SK-N-SH (cell line): ENCODE results near the gene TCP11L2. TPM values are rescaled to one million over a fixed set of nuclear protein-coding genes. Genes with fewer than 3 reads are reported as not detected.

Experiments
- CTCF ChIA-PET: fragments of 300-600, 350-600 bp; formaldehyde crosslinking; extraction: SDS; loops from one replicate; lab custom pipeline; 2021; lab: Yijun Ruan, JAX
- POLR2A ChIA-PET: fragments of 350-600 bp; sonication (Branson Sonifier 250); formaldehyde crosslinking; extraction: SDS; loops from one replicate; lab custom pipeline; 2020; ENCODE audit warnings: antibody characterized with exemption, inconsistent platforms; lab: Yijun Ruan, JAX
- DNase-seq: peaks from one replicate; pipeline ENCODE4 v3.0.0; 2012
- H2AFZ ChIP-seq: fragments of 200-600 bp; sonication (generic); 2 replicates; pipeline ENCODE4 v1.8.1; 2016; ENCODE audit warnings: antibody characterized with exemption, mild to moderate bottlenecking, low read depth
- H3F3A ChIP-seq: fragments of 200-600 bp; sonication (generic); replicated peaks from 2 replicates; pipeline ENCODE3; 2016; ENCODE audit warnings: antibody characterized with exemption, mild to moderate bottlenecking; ENCODE audit not compliant: insufficient read depth
- H3K27ac ChIP-seq, 2 experiments: fragments of 200-500 bp in 1 of 2; fragments of 200-600 bp in 1 of 2; sonication (Bioruptor generic) in 1 of 2; sonication (generic), shearing (Covaris generic) in 1 of 2; 2 replicates each; pipeline versions ENCODE4 v1.5.1 to v1.6.1; 2014 to 2016; ENCODE audit warnings: low read depth in 2 of 2, inconsistent platforms in 1 of 2, low read length in 1 of 2, mild to moderate bottlenecking in 1 of 2, mixed read lengths in 1 of 2
- H3K27me3 ChIP-seq: fragments of 200-600 bp; sonication (generic), shearing (Covaris generic); 2 replicates; pipeline ENCODE4 v1.6.1; 2016; ENCODE audit warnings: mixed run types; ENCODE audit not compliant: insufficient read depth
- H3K36me3 ChIP-seq, 2 experiments: fragments of 200-500 bp in 1 of 2; fragments of 200-600 bp in 1 of 2; sonication (Bioruptor generic) in 1 of 2; sonication (generic) in 1 of 2; replicated peaks in 1 of 2; 2 replicates each; pipeline versions ENCODE3 to v1.5.1; 2014 to 2016; ENCODE audit warnings: low read length in 1 of 2, mild to moderate bottlenecking in 1 of 2; ENCODE audit not compliant: insufficient read depth in 2 of 2, control insufficient read depth in 1 of 2
- H3K4me1 ChIP-seq, 2 experiments: fragments of 200-500 bp in 1 of 2; fragments of 200-600 bp in 1 of 2; sonication (Bioruptor generic) in 1 of 2; sonication (generic), shearing (Covaris generic) in 1 of 2; 2 replicates each; pipeline versions ENCODE4 v1.5.1 to v1.6.1; 2014 to 2016; ENCODE audit warnings: low read depth in 1 of 2, low read length in 1 of 2, mixed run types in 1 of 2; ENCODE audit not compliant: insufficient read depth in 2 of 2, control insufficient read depth in 1 of 2
- H3K4me2 ChIP-seq: fragments of 200-600 bp; sonication (generic), shearing (Covaris generic); 2 replicates; pipeline ENCODE4 v1.6.1; 2017; ENCODE audit warnings: mixed run types
- H3K4me3 ChIP-seq, 2 experiments: fragments of 200-500 bp in 1 of 2; fragments of 200-600 bp in 1 of 2; sonication (Bioruptor generic) in 1 of 2; sonication (generic), shearing (Covaris generic) in 1 of 2; 2 replicates each; pipeline versions ENCODE4 v1.5.1 to v1.8.1; 2014 to 2016; ENCODE audit warnings: low read depth in 2 of 2, inconsistent platforms in 1 of 2, low read length in 1 of 2, mild to moderate bottlenecking in 1 of 2, mixed read lengths in 1 of 2, moderate library complexity in 1 of 2
- H3K79me2 ChIP-seq: fragments of 200-600 bp; sonication (generic); 2 replicates; pipeline ENCODE4 v1.8.1; 2017; ENCODE audit warnings: mild to moderate bottlenecking; ENCODE audit not compliant: insufficient read depth
- H3K9ac ChIP-seq: fragments of 200-600 bp; sonication (generic); 2 replicates; pipeline ENCODE4 v1.6.1; 2017; ENCODE audit warnings: mixed run types
- H3K9me2 ChIP-seq: fragments of 200-600 bp; sonication (generic); 2 replicates; pipeline ENCODE4 v1.6.1; 2017; ENCODE audit warnings: mixed run types
- H3K9me3 ChIP-seq: fragments of 200-600 bp; sonication (generic); 2 replicates; pipeline ENCODE4 v1.6.1; 2017; ENCODE audit warnings: mixed run types, mild to moderate bottlenecking, moderate library complexity
- H4K20me1 ChIP-seq: fragments of 200-600 bp; sonication (generic); 2 replicates; pipeline ENCODE4 v1.6.1; 2017; ENCODE audit warnings: mild to moderate bottlenecking, mixed run types; ENCODE audit not compliant: insufficient read depth
- CHD2 ChIP-seq: fragments of 150-350 bp; IDR thresholded peaks from 2 replicates; pipeline ENCODE4 v1.6.1; 2018; ENCODE audit warnings: low read length; ENCODE audit not compliant: partially characterized antibody
- ELF1 ChIP-seq: IDR thresholded peaks from 2 replicates; pipeline ENCODE4 v1.4.0; 2012
- FOXJ3 ChIP-seq: sonication (generic); formaldehyde crosslinking; IDR thresholded peaks from 2 replicates; pipeline ENCODE4 v1.5.1; 2020; ENCODE audit warnings: mild to moderate bottlenecking, missing genetic modification reagents
- FOXM1 ChIP-seq: IDR thresholded peaks from 2 replicates; pipeline ENCODE4 v1.4.0; 2012; ENCODE audit warnings: low read depth, mild to moderate bottlenecking
- GABPA ChIP-seq: IDR thresholded peaks from 2 replicates; pipeline ENCODE4 v1.4.0; 2012; ENCODE audit warnings: low read depth, mild to moderate bottlenecking
- NFIC ChIP-seq: IDR thresholded peaks from 2 replicates; pipeline ENCODE4 v1.4.0; 2012; ENCODE audit warnings: borderline replicate concordance
- NRF1 ChIP-seq: IDR thresholded peaks from 2 replicates; pipeline ENCODE4 v1.6.1; 2012; ENCODE audit warnings: low read depth, mild to moderate bottlenecking, low read length
- RAD21 ChIP-seq: IDR thresholded peaks from 2 replicates; pipeline ENCODE4 v1.6.1; 2012; ENCODE audit warnings: mild to moderate bottlenecking, low read length
- REST ChIP-seq: IDR thresholded peaks from 2 replicates; pipeline ENCODE4 v1.6.1; 2012; ENCODE audit warnings: mild to moderate bottlenecking, low read depth, low read length, moderate library complexity
- SMC3 ChIP-seq: IDR thresholded peaks from 2 replicates; pipeline ENCODE4 v1.6.1; 2012; ENCODE audit warnings: low read depth, low read length, improper control_type of control experiment
- TAF1 ChIP-seq: IDR thresholded peaks from 2 replicates; pipeline ENCODE4 v1.6.1; 2012; ENCODE audit warnings: low read depth, mild to moderate bottlenecking, low read length, moderate library complexity, borderline replicate concordance
- YY1 ChIP-seq: IDR thresholded peaks from 2 replicates; pipeline ENCODE4 v1.4.0; 2012; ENCODE audit warnings: low read depth, mild to moderate bottlenecking
- WGBS: methylation state at CpG from one replicate; pipeline ENCODE4 v1.1.6; 2017; ENCODE audit warnings: low lambda C conversion rate; 5-methylcytosine and 5-hydroxymethylcytosine counted together
- polyA plus RNA-seq, 3 experiments: library from polyadenylated mRNA; depleted of rRNA; stranded (reverse); fragments of >200 nt; gene quantifications; 2 replicates each; pipeline ENCODE4 v1.2.3, GENCODE V29; 2012
- TF ChIP-seq, protein P1 (sequence below): IDR thresholded peaks from 2 replicates; pipeline ENCODE4 v1.4.0; 2012; ENCODE audit warnings: low read depth, borderline replicate concordance
- TF ChIP-seq, protein P2 (sequence below): IDR thresholded peaks from 2 replicates; pipeline ENCODE4 v1.4.0; 2012; ENCODE audit warnings: low read depth

TCP11L2 gene
- polyA plus RNA-seq, 1 of the 3 experiments (the other 2 are of a cell fraction): 4.0 TPM

- no peak for DNase-seq
- H4K20me1 ChIP-seq: no peaks in the 10 kb centered on the region
- H3K36me3 ChIP-seq: peaks cover 5 to 9% of the 10 kb centered on the region in 2 experiments
- H3K9ac ChIP-seq: no peak overlapping the region
- WGBS: 61% methylated on average over 4 of the region's 4 CpGs
- no peaks in the 10 kb centered on the region for H3K27me3 ChIP-seq
- no peaks in the 10 kb centered on the region for H3K79me2 ChIP-seq
- CTCF ChIA-PET: interaction anchor here (0.6 to 1.3 kb wide), 2 partner anchors 9 to 433 kb away, joined by 3 to 4 read pairs; partner anchors contain the start of gene POLR3B
- H3K4me1 ChIP-seq: no peaks in the 10 kb centered on the region
- peaks cover 1% of the 10 kb centered on the region for H3F3A ChIP-seq
- H3K9me2 ChIP-seq: no peaks in the 10 kb centered on the region
- POLR2A ChIA-PET: no interaction called here
- TF ChIP-seq RAD21 (no peak), FOXJ3 (CRISPR knock-in tag) (no peak), TAF1 (no peak), FOXM1 (no peak), CHD2 (no peak), GABPA (no peak)
- TF ChIP-seq, protein P1, sequence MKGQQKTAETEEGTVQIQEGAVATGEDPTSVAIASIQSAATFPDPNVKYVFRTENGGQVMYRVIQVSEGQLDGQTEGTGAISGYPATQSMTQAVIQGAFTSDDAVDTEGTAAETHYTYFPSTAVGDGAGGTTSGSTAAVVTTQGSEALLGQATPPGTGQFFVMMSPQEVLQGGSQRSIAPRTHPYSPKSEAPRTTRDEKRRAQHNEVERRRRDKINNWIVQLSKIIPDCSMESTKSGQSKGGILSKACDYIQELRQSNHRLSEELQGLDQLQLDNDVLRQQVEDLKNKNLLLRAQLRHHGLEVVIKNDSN: no peak
- TF ChIP-seq, all 33 proteins: peak for 0
- no peak overlapping the region for H3K4me2 ChIP-seq
- no peaks in the 10 kb centered on the region for H3K9me3 ChIP-seq
- H2AFZ ChIP-seq: no peak overlapping the region
- no peak overlapping the region for H3K4me3 ChIP-seq
- H3K27ac ChIP-seq: no peak overlapping the region
These were observed 45.9 kb downstream of the TCP11L2 start for GRCh38 chr12:106348411-106348810.

GRCh38 chr12:106353175-106353574 is 50.6 kb downstream of the TCP11L2 start:
- Histone ChIP-seq H2AFZ (no peak overlapping the region), H3K4me3 (no peak overlapping the region), H3K27ac (no peak overlapping the region), H3K4me2 (no peak overlapping the region), H3K79me2 (peaks cover under 1% of the 10 kb centered on the region; the same call in 1 of the 2 replicates), H3K27me3 (no peaks in the 10 kb centered on the region), H3K9me2 (no peaks in the 10 kb centered on the region), H4K20me1 (no peaks in the 10 kb centered on the region), H3K9me3 (no peaks in the 10 kb centered on the region), H3K9ac (no peak overlapping the region), H3F3A (peaks cover 2% of the 10 kb centered on the region), H3K36me3 (no peaks in the 10 kb centered on the region), H3K4me1 (peaks cover 0 to 3% of the 10 kb centered on the region in 2 experiments; a peak in 1 of 4 replicates)
- POLR2A ChIA-PET: no interaction called here
- CTCF ChIA-PET: no interaction called here
- no peak for TF ChIP-seq NRF1
- no peak for TF ChIP-seq ELF1
- no peak for TF ChIP-seq GABPA
- TF ChIP-seq, protein P2, sequence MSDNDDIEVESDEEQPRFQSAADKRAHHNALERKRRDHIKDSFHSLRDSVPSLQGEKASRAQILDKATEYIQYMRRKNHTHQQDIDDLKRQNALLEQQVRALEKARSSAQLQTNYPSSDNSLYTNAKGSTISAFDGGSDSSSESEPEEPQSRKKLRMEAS: no peak
- no peak for TF ChIP-seq SMC3
- no peak for TF ChIP-seq RAD21
- no peak for TF ChIP-seq REST
- no peak for TF ChIP-seq NFIC
- no peak for TF ChIP-seq YY1
- 77% methylated on average over 6 of the region's 6 CpGs for WGBS
- DNase-seq: no peak
